AG09309 (cell line): ENCODE data around the gene PLA2G2D.

Experiments
- DNase-seq: peaks from one replicate; pipeline ENCODE4 v3.0.0-alpha.2; 2010; ENCODE audit warnings: low read depth
- H3K4me3 ChIP-seq: 2 replicates; pipeline ENCODE4 v1.5.1; 2011; ENCODE audit warnings: mild to moderate bottlenecking, low read depth, low read length, moderate library complexity; ENCODE audit not compliant: control insufficient read depth
- CTCF ChIP-seq: IDR thresholded peaks from 2 replicates; pipeline ENCODE4 v1.5.1; 2011; ENCODE audit warnings: mild to moderate bottlenecking, low read depth, low read length, inconsistent platforms; ENCODE audit not compliant: insufficient read depth, control insufficient read depth; ENCODE audit errors: missing control alignments

Gene PLA2G2D

DNA sequence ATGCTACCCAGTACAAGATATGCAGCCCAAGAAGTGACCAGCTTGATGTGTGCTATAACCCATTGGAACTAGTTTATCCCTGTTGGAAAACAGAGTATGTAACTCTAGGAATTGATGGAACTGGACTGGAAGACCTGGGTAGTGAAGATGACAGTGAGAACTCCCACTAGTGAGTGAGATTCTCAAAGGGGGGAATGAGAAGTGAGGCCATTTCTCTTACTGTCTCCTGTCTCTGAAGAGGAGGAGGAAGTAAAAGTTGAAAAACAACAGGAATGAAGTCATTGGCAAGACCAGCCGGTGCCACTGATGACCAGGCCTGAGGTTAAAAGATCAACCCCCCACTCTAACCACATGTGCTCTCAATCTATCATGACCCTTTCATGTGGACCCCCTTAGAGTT is 40.7 kb upstream of the PLA2G2D start:
- no peak for DNase-seq
- no peak for TF ChIP-seq CTCF
- H3K4me3 ChIP-seq, result no peak overlapping the region

GRCh38 chr1:20158358-20159070 is 39.2 kb upstream of the PLA2G2D start:
- H3K4me3 ChIP-seq, result no peak overlapping the region
- TF ChIP-seq CTCF, result no peak
- no peak for DNase-seq

DNA sequence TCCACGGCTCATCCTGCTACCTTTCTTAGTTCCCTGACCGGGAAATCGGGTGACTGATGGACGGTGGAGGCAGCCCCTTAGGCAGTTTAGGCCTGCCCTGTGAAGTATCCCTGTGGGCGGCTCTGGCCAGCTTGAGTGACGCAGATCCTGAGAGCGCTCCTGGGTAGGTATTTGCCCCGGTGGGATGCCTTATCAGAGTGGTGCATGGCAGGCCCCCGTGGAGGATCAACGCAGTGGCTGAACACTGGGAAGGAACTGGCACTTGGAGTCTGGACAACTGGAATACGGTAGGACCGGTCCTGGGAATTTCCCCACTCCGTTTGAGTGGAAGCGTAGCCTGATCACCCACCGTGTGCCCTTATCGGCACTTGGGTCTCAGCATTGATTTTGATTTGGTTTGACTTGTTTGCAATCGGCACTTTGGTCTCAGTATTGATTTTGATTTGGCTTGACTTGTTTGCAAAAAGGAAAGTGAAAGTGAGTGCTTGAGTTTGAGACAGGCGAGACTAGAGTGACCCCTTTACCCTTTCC is 35.0 kb upstream of the PLA2G2D start:
- no peak for TF ChIP-seq CTCF
- no peak overlapping the region for H3K4me3 ChIP-seq
- DNase-seq, result no peak

DNA sequence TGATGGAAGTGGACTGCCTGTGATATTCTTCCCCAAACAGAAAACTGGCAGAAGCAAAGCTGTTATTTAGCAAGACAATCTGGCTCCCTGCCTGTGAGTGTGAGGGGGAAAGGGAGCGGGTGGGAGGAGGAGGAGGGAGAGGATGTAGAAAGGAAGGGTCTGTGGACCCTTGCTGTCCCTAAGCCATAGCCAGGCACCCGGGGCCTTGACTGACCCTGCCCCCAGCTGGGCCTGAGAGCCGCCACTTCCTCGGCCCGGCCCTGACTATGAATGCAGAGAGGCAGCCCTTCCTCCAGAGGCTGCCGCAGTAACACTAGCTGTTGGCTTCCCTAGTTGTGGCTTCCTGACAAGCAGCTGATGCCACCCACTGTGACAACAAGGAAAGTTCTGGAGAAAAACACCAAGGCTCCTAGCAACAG is 33.7 kb upstream of the PLA2G2D start:
- no peak for DNase-seq
- no peak for TF ChIP-seq CTCF
- H3K4me3 ChIP-seq, result no peak overlapping the region

DNA sequence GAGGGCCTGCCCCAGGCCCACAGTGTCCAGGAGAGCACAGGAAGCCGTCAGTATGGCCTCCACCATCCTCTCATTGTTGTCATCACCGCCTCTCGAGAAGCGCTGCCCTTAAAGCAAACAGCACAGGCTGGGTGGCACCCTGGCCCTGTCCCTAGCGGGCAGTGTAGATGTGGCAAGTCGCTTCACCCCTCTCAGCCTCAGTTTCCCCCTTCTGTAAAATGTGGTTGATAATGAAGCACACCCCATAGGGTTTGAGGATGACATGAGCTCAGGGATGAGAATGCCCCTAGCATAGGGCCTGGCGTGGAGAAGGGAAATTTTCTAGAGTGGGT is 33.2 kb upstream of the PLA2G2D start:
- H3K4me3 ChIP-seq, result no peak overlapping the region
- no peak for DNase-seq
- TF ChIP-seq CTCF, result no peak

GRCh38 chr1:20151906-20152598 is 32.7 kb upstream of the PLA2G2D start:
- H3K4me3 ChIP-seq, result peak overlapping the region; percentile 35
- DNase-seq, result peak; percentile 4
- TF ChIP-seq CTCF, result peak; percentile 92
